Measurements from ENCODE around the gene SEMA6B. TPM values are rescaled to one million over a fixed set of nuclear protein-coding genes. Genes with fewer than 3 reads are reported as not detected.

The SEMA6B gene
- total RNA-seq, 1 experiment from 2014 or later = 5.7 TPM

- ATAC-seq = no peak
- no TSS peak for BruUV-seq (replicated peaks)
- Histone ChIP-seq H3K36me3 (ENCODE audit: control insufficient read depth, insufficient read depth, low read length) (no peaks in the 10 kb centered on the region), H3K4me3 (ENCODE audit: low read depth in 2 of 2, low read length in 2 of 2) (no peak overlapping the region), H3K9me3 (ENCODE audit: control insufficient read depth, insufficient read depth, low read depth, low read length) (no peaks in the 10 kb centered on the region), H3K4me1 (ENCODE audit: control insufficient read depth, insufficient read depth, low read length) (no peaks in the 10 kb centered on the region), H3K27ac (ENCODE audit: low read length) (no peak overlapping the region), H3K27me3 (ENCODE audit: control insufficient read depth, insufficient read depth, low read length) (no peaks in the 10 kb centered on the region)
- POLR2A ChIA-PET = no interaction called here
- CTCF ChIA-PET = no interaction called here
- intact Hi-C loops (cut with micrococcal nuclease; ENCODE audit: unreplicated experiment) = no loop called here
- no peak for DNase-seq (ENCODE audit: low read depth, low spot score)
- TF ChIP-seq POLR2AphosphoS5 (IDR thresholded peaks at IDR 0.05; ENCODE audit: low read depth, low read length) (no peak), SIN3A (IDR thresholded peaks at IDR 0.05; ENCODE audit: borderline replicate concordance, insufficient read depth, low read depth, low read length) (no peak), REST (IDR thresholded peaks at IDR 0.05; ENCODE audit: insufficient read depth in 1 of 2, low read depth in 2 of 2, low read length in 1 of 2) (no peak), TCF7L2 (IDR thresholded peaks at IDR 0.05; ENCODE audit: low read depth, low read length) (no peak), CTCF (IDR thresholded peaks at IDR 0.05) (no peak)
- in situ Hi-C loops (cut with HindIII; ENCODE audit: low pct_unique_long_range_greater_than_20kb, low sequenced_read_pairs) = no loop called here
Measured at GRCh38 chr19:4600893-4601292, 41.4 kb upstream of the SEMA6B start.

- CTCF ChIA-PET = no interaction called here
- Histone ChIP-seq H3K4me1 (ENCODE audit: control insufficient read depth, insufficient read depth, low read length) (no peaks in the 10 kb centered on the region), H3K9me3 (ENCODE audit: control insufficient read depth, insufficient read depth, low read depth, low read length) (no peaks in the 10 kb centered on the region), H3K27ac (ENCODE audit: low read length) (no peak overlapping the region), H3K27me3 (ENCODE audit: control insufficient read depth, insufficient read depth, low read length) (no peaks in the 10 kb centered on the region), H3K36me3 (ENCODE audit: control insufficient read depth, insufficient read depth, low read length) (no peaks in the 10 kb centered on the region), H3K4me3 (ENCODE audit: low read depth in 2 of 2, low read length in 2 of 2) (no peak overlapping the region)
- ATAC-seq = no peak
- TF ChIP-seq CTCF (IDR thresholded peaks at IDR 0.05) = no peak
- no peak for TF ChIP-seq REST (IDR thresholded peaks at IDR 0.05; ENCODE audit: insufficient read depth in 1 of 2, low read depth in 2 of 2, low read length in 1 of 2)
- TF ChIP-seq SIN3A (IDR thresholded peaks at IDR 0.05; ENCODE audit: borderline replicate concordance, insufficient read depth, low read depth, low read length) = no peak
- no peak for TF ChIP-seq TCF7L2 (IDR thresholded peaks at IDR 0.05; ENCODE audit: low read depth, low read length)
- no peak for TF ChIP-seq POLR2AphosphoS5 (IDR thresholded peaks at IDR 0.05; ENCODE audit: low read depth, low read length)
- BruUV-seq (replicated peaks) = no TSS peak
- intact Hi-C loops (cut with micrococcal nuclease; ENCODE audit: unreplicated experiment) (no loop called here), in situ Hi-C loops (cut with HindIII; ENCODE audit: low pct_unique_long_range_greater_than_20kb, low sequenced_read_pairs) (no loop called here)
- POLR2A ChIA-PET = no interaction called here
- DNase-seq (ENCODE audit: low read depth, low spot score) = no peak
Measured at GRCh38 chr19:4600082-4600481, 40.6 kb upstream of the SEMA6B start.

Data from Panc1 (cell line).